Stimulated activated CD4-positive, alpha-beta T cell treated with anti-CD3 and anti-CD28 coated beads, Interleukin-2, amount 100 ng/mL, for 4 hours (primary cell): ENCODE results near the gene CATSPER3.

Experiments
- DNase-seq: peaks from one replicate; pipeline ENCODE4 v3.0.0-alpha.2; 2020; ENCODE audit warnings: low read depth

Gene CATSPER3

GRCh38 chr5:135010502-135011354 is 43.0 kb downstream of the CATSPER3 start:
- DNase-seq = no peak

DNA sequence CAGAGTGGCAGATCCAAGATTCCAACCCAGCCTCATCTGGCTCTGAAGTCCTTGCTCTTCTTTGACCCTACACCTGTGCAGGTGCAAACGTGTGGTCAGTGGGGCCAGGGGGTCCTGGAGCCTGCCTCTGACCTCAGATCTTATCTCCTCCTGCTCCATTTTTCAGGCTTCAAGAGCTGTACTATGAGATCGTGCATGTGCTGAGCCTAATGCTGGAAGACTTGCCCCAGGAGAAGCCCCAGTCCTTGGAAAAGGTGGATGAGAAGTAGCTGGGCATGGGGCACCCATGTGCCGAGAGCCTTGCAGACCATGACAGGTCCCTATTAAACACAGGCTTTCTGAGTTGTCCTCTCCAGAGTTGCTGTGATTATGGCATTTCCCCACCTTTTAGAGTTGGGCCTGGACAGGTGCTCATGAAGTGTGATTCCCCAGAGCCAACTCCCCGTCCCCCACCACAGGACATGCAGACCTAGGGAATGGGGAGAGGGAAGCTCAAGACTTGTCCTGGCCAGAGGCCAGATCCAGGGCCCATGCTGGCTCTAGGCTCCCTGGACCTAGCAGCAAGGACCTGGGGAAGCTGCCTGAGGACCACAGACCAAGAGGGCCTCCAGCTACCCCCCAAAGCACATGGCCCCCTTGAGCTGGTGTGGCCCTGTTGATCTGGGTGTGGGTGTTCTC is 43.8 kb downstream of the CATSPER3 start:
- DNase-seq = no peak

GRCh38 chr5:135012033-135012588 is 44.4 kb downstream of the CATSPER3 start:
- no peak for DNase-seq

DNA sequence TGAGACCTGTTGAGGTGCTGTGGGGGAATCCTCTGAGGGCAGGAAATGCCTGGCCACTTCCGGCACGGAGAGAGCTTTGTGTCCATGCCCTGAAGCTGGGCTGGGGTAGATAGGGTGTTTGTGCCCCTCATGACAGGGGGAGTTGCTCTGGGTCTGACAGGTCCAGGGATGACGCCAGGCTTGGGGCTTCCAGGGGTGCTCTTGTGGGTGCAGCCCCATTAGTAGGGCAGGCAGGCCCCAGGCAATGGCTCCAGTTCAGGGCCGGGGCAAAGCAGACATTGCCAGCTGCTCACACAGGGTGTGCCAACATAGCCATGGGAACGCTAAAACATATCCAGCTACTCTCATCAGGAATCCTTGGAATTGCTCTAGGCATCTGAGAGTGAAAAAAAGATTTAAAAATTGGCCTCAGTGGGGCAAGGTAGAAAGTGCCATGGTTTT is 45.3 kb downstream of the CATSPER3 start:
- no peak for DNase-seq

GRCh38 chr5:135013445-135013844 is 45.7 kb downstream of the CATSPER3 start:
- no peak for DNase-seq

- no peak for DNase-seq
These were observed 46.4 kb downstream of the CATSPER3 start for GRCh38 chr5:135013947-135014570.

DNA sequence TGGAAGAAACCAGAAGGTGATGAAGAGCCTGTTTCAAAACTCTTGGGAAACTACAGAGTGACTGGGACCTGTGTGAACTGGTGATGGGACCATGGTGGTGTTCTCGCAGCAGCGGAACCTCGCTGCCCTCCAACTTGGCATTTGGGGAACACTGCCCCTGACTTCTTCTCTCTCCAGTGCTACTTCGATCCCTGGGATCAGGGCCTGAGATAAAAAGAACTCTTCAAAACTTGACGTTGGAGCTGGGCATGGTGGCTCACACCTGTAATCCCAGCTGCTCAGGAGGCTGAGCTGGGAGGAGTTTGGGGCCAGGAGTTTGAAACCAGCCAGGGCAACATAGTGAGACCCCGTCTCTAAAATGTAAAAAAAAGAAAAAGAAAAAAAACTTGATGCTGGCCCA is 48.2 kb downstream of the CATSPER3 start:
- no peak for DNase-seq

GRCh38 chr5:135016861-135017290 is 49.2 kb downstream of the CATSPER3 start:
- no peak for DNase-seq

DNA sequence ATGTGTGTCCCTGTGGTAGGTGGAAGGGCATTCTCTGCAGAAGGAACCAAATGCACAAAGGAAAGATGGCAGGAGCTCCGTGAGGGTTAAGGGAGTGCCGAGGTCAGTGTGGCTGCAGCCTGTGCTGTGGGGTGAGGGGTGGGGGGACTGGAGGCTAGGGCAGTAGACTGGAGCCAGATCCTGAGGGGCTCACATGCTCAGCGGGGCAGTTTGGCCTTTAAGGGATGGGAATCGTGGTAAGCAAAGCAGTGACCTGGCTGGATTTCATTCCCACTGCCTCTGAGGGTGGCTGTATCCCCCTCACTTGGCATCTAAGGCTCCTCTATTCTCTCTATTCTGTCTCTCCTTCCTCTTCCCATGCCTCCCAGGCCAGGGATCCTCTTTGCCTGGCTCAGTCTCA is 50.8 kb downstream of the CATSPER3 start:
- DNase-seq = no peak

GRCh38 chr5:135019314-135019713 is 51.6 kb downstream of the CATSPER3 start:
- no peak for DNase-seq

DNA sequence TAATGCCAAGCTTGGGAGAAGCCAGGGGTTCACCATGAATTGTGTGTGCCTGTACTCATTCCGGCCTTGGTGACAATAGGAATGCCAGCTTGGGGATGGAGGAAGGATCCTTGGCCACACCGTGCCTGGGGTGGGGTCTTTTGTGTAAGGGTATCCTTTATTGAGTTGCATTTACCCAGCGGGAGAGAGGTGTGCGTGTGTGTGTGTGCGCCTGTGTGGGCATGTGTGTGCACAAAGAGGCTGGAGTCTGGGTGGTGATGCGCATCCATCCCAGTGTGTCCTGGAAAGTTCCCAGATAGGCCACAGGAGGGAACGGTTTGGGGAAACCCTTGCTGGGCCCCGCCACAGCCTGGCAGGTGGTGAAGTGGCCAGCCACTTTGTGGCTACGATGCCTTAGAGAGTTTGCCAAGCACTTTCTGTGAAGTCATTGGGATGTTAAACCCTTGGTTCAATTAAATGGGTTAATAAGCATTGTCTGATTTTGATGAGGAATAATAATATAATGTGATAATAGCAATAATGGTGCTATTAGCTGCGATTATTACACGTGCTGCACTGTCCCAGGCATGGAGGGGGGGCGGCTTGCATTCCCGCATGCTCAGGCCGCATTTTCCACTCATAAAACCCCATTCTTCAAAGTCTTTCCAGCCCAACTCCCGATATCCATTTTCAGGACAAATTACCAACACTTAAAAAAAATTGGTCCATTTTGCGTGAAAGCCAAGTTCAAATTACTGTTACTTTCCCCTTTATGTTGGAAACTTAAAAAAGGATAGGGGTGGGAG is 52.6 kb downstream of the CATSPER3 start:
- no peak for DNase-seq

DNA sequence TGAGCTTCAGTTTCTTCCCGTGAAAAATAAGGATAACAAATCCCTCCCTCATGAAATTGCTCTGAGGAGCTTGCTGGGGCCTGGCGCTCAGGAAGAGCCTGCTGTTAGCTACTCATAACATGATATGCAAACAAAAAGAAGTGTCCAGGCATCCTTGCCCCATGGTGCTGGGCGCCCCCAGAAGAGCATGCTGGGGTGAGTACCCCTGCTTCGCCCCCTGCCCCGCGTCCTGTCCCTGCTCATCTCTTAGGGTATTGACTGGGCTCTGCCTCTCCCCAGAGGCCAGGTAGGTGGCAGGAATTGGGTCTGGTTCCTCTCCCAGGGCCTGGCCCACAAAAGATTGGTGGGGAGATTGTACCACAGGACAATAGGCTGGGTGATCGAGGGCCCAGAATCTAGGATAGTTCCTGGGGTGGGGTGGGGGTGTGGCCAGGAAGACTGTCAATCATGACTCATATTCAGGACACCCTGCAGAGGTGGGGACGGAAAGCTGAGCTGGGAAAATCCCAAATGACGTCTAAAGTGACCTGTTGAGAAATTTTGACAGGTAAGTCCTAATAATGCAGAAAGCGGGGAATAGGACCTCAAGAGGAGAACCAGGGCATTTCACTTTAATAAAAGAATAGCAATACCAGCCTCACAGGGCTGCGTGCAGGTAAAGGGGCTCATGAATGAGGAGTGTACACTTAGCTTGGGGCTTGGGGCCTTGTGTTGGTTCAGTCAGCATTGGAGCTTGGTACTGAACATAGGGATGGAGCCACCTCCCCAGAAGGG is 57.4 kb downstream of the CATSPER3 start:
- no peak for DNase-seq

GRCh38 chr5:135025730-135026644 is 58.3 kb downstream of the CATSPER3 start:
- no peak for DNase-seq

DNA sequence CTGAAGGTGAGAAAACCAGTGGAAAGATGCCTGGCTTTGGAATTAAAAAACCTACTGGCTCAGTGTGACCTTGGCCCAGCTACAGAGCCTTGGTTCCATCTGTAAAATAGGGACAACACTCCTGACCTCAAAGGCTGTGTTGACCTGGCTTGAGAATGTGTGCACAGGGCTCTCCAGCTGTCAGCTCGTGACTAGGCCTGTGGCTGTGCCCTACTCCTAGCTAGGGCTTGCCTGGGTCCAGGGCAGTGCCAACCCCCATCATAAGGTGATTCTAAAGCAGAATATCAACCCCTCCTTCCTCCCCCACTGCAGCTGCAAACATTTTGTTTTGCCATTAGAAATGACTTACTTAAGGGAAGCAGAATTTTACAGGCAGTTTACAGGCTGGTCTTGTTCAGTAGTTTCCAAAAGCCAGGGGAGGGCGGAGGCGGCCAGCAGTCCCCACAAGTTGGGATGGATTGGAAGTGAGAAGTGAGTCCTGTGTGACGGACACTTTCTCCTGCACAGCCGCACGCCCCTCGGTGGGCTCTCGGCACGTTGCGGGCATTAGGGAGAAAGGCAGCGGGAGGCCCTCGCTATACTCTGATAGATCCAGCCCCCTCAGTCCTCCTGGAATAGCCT is 59.0 kb downstream of the CATSPER3 start:
- no peak for DNase-seq

- no peak for DNase-seq
These were observed 59.6 kb downstream of the CATSPER3 start for GRCh38 chr5:135027266-135027696.

- no peak for DNase-seq
These were observed 60.2 kb downstream of the CATSPER3 start for GRCh38 chr5:135027697-135028615.

DNA sequence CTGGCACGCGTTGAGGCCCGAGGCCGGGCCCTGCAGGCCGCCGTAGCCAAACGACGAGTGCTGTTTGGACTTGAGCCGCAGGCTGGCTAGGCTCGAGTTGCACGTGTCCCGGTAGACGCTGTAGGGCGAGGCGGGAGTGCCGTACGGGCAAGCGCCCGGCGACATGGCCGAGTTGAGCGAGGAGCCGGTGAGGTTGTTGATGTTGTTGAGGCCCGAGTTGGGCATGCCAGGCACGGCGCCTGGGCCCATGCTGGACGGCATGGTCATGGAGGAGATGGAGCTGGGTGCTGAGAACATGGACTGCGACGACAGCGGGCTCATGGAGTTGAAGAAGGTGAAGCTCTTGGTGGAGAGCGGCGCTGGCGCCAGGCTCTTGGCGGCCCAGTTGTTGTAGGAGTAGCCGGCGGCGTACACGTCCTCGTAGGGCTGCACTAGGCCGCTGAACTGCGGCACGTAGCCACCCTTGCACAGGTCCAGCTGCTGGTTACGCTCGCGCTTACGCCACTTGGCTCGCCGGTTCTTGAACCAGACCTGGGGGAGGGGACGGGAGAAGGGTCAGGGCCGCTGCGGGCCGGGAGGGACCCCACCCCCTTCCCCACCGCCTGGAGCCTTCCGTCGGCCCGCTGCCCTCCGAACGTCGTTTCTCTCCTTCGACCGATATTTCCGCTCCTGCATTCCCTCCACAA is 61.2 kb downstream of the CATSPER3 start:
- no peak for DNase-seq
